B cell (primary cell): Measurements from ENCODE around the gene LIFR. TPM values are rescaled to one million over a fixed set of nuclear protein-coding genes. Genes with fewer than 3 reads are reported as not detected.

Experiments used
- ATAC-seq: fragments of 200-7000 bp; cut with Tn5 transposase; one replicate; pipeline ENCODE4 v1.10.0; 2021; ENCODE audit warnings: low read depth, mild to moderate bottlenecking, moderate number of reproducible peaks, moderate library complexity
- CTCF ChIA-PET: fragments of 350-600 bp; sonication (Branson Sonifier 250); formaldehyde crosslinking; loops from one replicate; lab custom pipeline; 2021; ENCODE audit warnings: antibody characterized with exemption, inconsistent platforms; lab: Charles Lee
- POLR2A ChIA-PET: fragments of 350-600 bp; sonication (Branson Sonifier 250); formaldehyde crosslinking; loops from one replicate; lab custom pipeline; 2021; ENCODE audit warnings: antibody characterized with exemption; lab: Charles Lee
- DNase-seq: peaks from one replicate; pipeline ENCODE4 v3.0.0; 2013
- H2AFZ ChIP-seq: 2 replicates; pipeline ENCODE4 v1.6.1; 2012; ENCODE audit warnings: mild to moderate bottlenecking, low read depth, low read length; ENCODE audit not compliant: insufficient read depth, poor library complexity, severe bottlenecking
- H3K27ac ChIP-seq, 2 donors: 1 replicate in 1 of 2; 2 replicates in 1 of 2; pipeline ENCODE4 v1.5.1; 2012 to 2013; ENCODE audit warnings: low read length in 2 of 2, mild to moderate bottlenecking in 2 of 2, moderate library complexity in 1 of 2
- H3K27me3 ChIP-seq, 4 experiments: fragments of 200-600 bp in 1 of 4; sonication (generic) in 1 of 4; replicated peaks in 1 of 4; 1 replicate in 2 of 4; 2 replicates in 2 of 4; pipeline versions ENCODE4 v1.6.1 to v1.7.0; 2013 to 2016; ENCODE audit warnings: low read length in 3 of 4, mild to moderate bottlenecking in 2 of 4, mixed read lengths in 1 of 4, moderate library complexity in 1 of 4; ENCODE audit not compliant: insufficient read depth in 4 of 4, control insufficient read depth in 3 of 4; ENCODE audit errors: control extremely low read depth in 1 of 4
- H3K36me3 ChIP-seq, 2 experiments: replicated peaks in 1 of 2; 1 replicate in 1 of 2; 2 replicates in 1 of 2; pipeline versions ENCODE4 v1.6.1 to v1.7.1; 2013; ENCODE audit warnings: low read length in 1 of 2; ENCODE audit not compliant: insufficient read depth in 2 of 2, control insufficient read depth in 1 of 2; ENCODE audit errors: control extremely low read depth in 1 of 2, extremely low read depth in 1 of 2
- H3K4me1 ChIP-seq, 2 donors: fragments of 200-600 bp in 1 of 2; sonication (generic) in 1 of 2; 1 replicate in 1 of 2; 2 replicates in 1 of 2; pipeline versions ENCODE4 v1.5.1 to v1.6.1; 2013 to 2017; ENCODE audit warnings: low read length in 2 of 2; ENCODE audit not compliant: control insufficient read depth in 2 of 2, insufficient read depth in 2 of 2
- H3K4me2 ChIP-seq: replicated peaks from 2 replicates; pipeline ENCODE3; 2012; ENCODE audit warnings: mild to moderate bottlenecking, low read depth, low read length; ENCODE audit not compliant: poor library complexity, severe bottlenecking
- H3K4me3 ChIP-seq, 5 experiments: fragments of 200-600 bp in 1 of 5; sonication (generic) in 1 of 5; 1 replicate in 3 of 5; 2 replicates in 2 of 5; pipeline versions ENCODE4 v1.5.1 to v1.7.0; 2011 to 2016; ENCODE audit warnings: low read length in 4 of 5, mild to moderate bottlenecking in 4 of 5, low read depth in 2 of 5, control low read depth in 1 of 5, moderate library complexity in 1 of 5; ENCODE audit not compliant: insufficient read depth in 1 of 5; ENCODE audit errors: control extremely low read depth in 1 of 5, extremely low read depth in 1 of 5
- H3K79me2 ChIP-seq: fragments of 200-600 bp; sonication (generic); one replicate; pipeline ENCODE4 v1.6.0; 2016; ENCODE audit warnings: low read length; ENCODE audit not compliant: control insufficient read depth, insufficient read depth
- H3K9ac ChIP-seq: fragments of 200-600 bp; sonication (generic); 2 replicates; pipeline ENCODE4 v1.6.1; 2017; ENCODE audit warnings: mild to moderate bottlenecking, low read length, moderate library complexity
- H3K9me3 ChIP-seq, 3 donors: one replicate each; pipeline versions ENCODE4 v1.6.1 to v1.7.1; 2013; ENCODE audit warnings: low read length in 2 of 3; ENCODE audit not compliant: control insufficient read depth in 2 of 3, insufficient read depth in 1 of 3; ENCODE audit errors: control extremely low read depth in 1 of 3
- H4K20me1 ChIP-seq: 2 replicates; pipeline ENCODE4 v1.6.0; 2012; ENCODE audit warnings: mild to moderate bottlenecking, low read length; ENCODE audit not compliant: insufficient read depth, control insufficient read depth, poor library complexity, severe bottlenecking
- H3K27ac Mint-ChIP-seq: one replicate; pipeline ENCODE4 v1.8.0; 2021; ENCODE audit warnings: mixed read lengths
- H3K27me3 Mint-ChIP-seq: one replicate; pipeline ENCODE4 v1.8.0; 2021; ENCODE audit warnings: mixed read lengths
- H3K4me1 Mint-ChIP-seq: one replicate; pipeline ENCODE4 v1.8.0; 2021; ENCODE audit warnings: mixed read lengths
- H3K4me3 Mint-ChIP-seq: one replicate; pipeline ENCODE4 v1.8.0; 2021; ENCODE audit warnings: mixed read lengths
- H3K9me3 Mint-ChIP-seq: one replicate; pipeline ENCODE4 v1.8.0; 2022; ENCODE audit warnings: mixed read lengths; ENCODE audit not compliant: insufficient read depth
- CTCF ChIP-seq: fragments of 200-600 bp; IDR thresholded peaks from one replicate; pipeline ENCODE4 v1.8.0; 2022; ENCODE audit warnings: antibody characterized with exemption, mild to moderate bottlenecking
- EZH2 ChIP-seq: IDR thresholded peaks from 2 replicates; pipeline ENCODE4 v1.6.1; 2012; ENCODE audit warnings: borderline replicate concordance, low read depth, mild to moderate bottlenecking, moderate library complexity, low read length; ENCODE audit not compliant: insufficient read depth, poor library complexity, severe bottlenecking
- WGBS: methylation state at CpG from one replicate; pipeline ENCODE4 v1.1.5; 2013; ENCODE audit warnings: missing lambda C conversion rate; ENCODE audit not compliant: insufficient coverage; 5-methylcytosine and 5-hydroxymethylcytosine counted together
- intact Hi-C: fragments of 100-400 bp; cut with micrococcal nuclease; formaldehyde crosslinking; loops from one replicate; pipeline ENCODE4 v1.10.0; 2022
- polyA plus RNA-seq: library from polyadenylated mRNA; depleted of rRNA; stranded (reverse); fragments of >200 nt; gene quantifications from 2 replicates; pipeline ENCODE4 v1.2.3, GENCODE V29; 2012
- total RNA-seq, 2 donors: library from RNA; stranded (reverse); fragments of 120-200 nt in 1 of 2; gene quantifications; 1 replicate in 1 of 2; 2 replicates in 1 of 2; pipeline versions ENCODE4 v1.2.3 to v1.2.4, GENCODE V29; 2013 to 2022

Gene LIFR
- total and polyA plus RNA-seq, 2 donors (not counting 1 experiment from before 2014, with no cell fraction given): not detected

GRCh38 chr5:38467353-38468040, 88.9 kb downstream of the LIFR start:
- TF ChIP-seq EZH2 (no peak), CTCF (no peak)
- H3K79me2 ChIP-seq: no peaks in the 10 kb centered on the region

More at GRCh38 chr5:38467353-38468040, 88.9 kb downstream of the LIFR start:
- H3K27me3 ChIP-seq: peaks cover 0 to 71% (median 20%) of the 10 kb centered on the region in 4 experiments
- Mint-ChIP-seq H3K9me3 (no peaks in the 10 kb centered on the region), H3K4me1 (no peaks in the 10 kb centered on the region), H3K27me3 (peaks cover 51% of the 10 kb centered on the region), H3K4me3 (no peak overlapping the region), H3K27ac (no peak overlapping the region)
- no peak overlapping the region for H3K4me2 ChIP-seq
- 52% methylated on average over 18 of the region's 22 CpGs for WGBS
- CTCF ChIA-PET: interaction anchor here (2.5 kb wide), 1 partner anchor 26 kb away, joined by 8 read pairs; no protein-coding TSS in a partner anchor
- ATAC-seq: no peak
- no peaks in the 10 kb centered on the region for H4K20me1 ChIP-seq
- no peak overlapping the region for H3K9ac ChIP-seq
- no peak overlapping the region for H3K4me3 ChIP-seq
- no peaks in the 10 kb centered on the region for H3K4me1 ChIP-seq
- H3K9me3 ChIP-seq: peaks cover 0 to 43% (median 0%) of the 10 kb centered on the region in 3 donors
- DNase-seq: no peak
- H3K27ac ChIP-seq: no peak overlapping the region
- no peaks in the 10 kb centered on the region for H3K36me3 ChIP-seq
- intact Hi-C loops: no loop called here
- POLR2A ChIA-PET: no interaction called here
- H2AFZ ChIP-seq: no peak overlapping the region
